Prostate gland (tissue), 2 donors: ENCODE data around the gene NCAM2. TPM values are rescaled to one million over a fixed set of nuclear protein-coding genes. Genes with fewer than 3 reads are reported as not detected.

Experiments
- DNase-seq: peaks from one replicate; pipeline ENCODE4 v3.0.0-alpha.2; 2019; ENCODE audit warnings: low spot score
- H3K27ac ChIP-seq, 2 donors: fragments of 200-600 bp; sonication (generic); 2 replicates each; pipeline ENCODE4 v1.5.1; 2017 to 2019
- H3K27me3 ChIP-seq: fragments of 200-600 bp; sonication (generic); replicated peaks from 2 replicates; pipeline ENCODE4 v1.5.1; 2019; ENCODE audit not compliant: insufficient read depth
- H3K36me3 ChIP-seq, 2 donors: fragments of 200-600 bp; sonication (generic); 1 replicate in 1 of 2; 2 replicates in 1 of 2; pipeline versions ENCODE4 v1.5.1 to v1.8.1; 2017 to 2019
- H3K4me1 ChIP-seq: fragments of 200-600 bp; sonication (generic); replicated peaks from 2 replicates; pipeline ENCODE4 v1.5.1; 2019
- H3K4me3 ChIP-seq, 2 donors: fragments of 200-600 bp; sonication (generic); 2 replicates each; pipeline ENCODE4 v1.5.1; 2017 to 2019
- H3K9me3 ChIP-seq: fragments of 200-600 bp; sonication (generic); 2 replicates; pipeline ENCODE4 v1.5.1; 2017
- CTCF ChIP-seq, 4 experiments: fragments of 200-600 bp in 2 of 4; fragments of 450-650 bp in 2 of 4; sonication (generic) in 2 of 4; IDR thresholded peaks; 1 replicate in 3 of 4; 2 replicates in 1 of 4; pipeline ENCODE4 v1.5.1; 2016 to 2019; ENCODE audit warnings: antibody characterized with exemption in 4 of 4, mild to moderate bottlenecking in 2 of 4, moderate library complexity in 2 of 4
- POLR2A ChIP-seq: fragments of 450-650 bp; IDR thresholded peaks from one replicate; pipeline ENCODE4 v1.6.1; 2016; ENCODE audit warnings: antibody characterized with exemption, mild to moderate bottlenecking
- POLR2AphosphoS5 ChIP-seq: sonication (generic); formaldehyde crosslinking; IDR thresholded peaks from one replicate; pipeline ENCODE4 v1.6.1; 2017; ENCODE audit warnings: antibody characterized with exemption
- WGBS: methylation state at CpG from one replicate; pipeline ENCODE4 v1.1.5; 2018; 5-methylcytosine and 5-hydroxymethylcytosine counted together
- intact Hi-C: fragments of 100-400 bp; cut with DNase I; formaldehyde crosslinking; loops from one replicate; pipeline ENCODE4 v1.14.2; 2022
- total RNA-seq, 2 donors: library from RNA; depleted of rRNA; stranded (reverse); fragments of >200 nt; gene quantifications; one replicate each; pipeline ENCODE4 v1.1.0, GENCODE V29; 2016

Gene NCAM2
- total RNA-seq, 2 donors from 2014 or later = 1.1 to 21.9 TPM

GRCh38 chr21:21177353-21177986, 179.3 kb downstream of the NCAM2 start:
- no peaks in the 10 kb centered on the region for H3K4me1 ChIP-seq
- H3K27ac ChIP-seq = no peak overlapping the region
- no peaks in the 10 kb centered on the region for H3K36me3 ChIP-seq
- H3K9me3 ChIP-seq = no peaks in the 10 kb centered on the region
- H3K4me3 ChIP-seq = no peak overlapping the region
- WGBS = 84% methylated on average over 1 of the region's 1 CpG
- no peaks in the 10 kb centered on the region for H3K27me3 ChIP-seq
- intact Hi-C loops = no loop called here
- no peak for DNase-seq
- TF ChIP-seq POLR2A (no peak), CTCF (IDR thresholded peaks at IDR 0.05) (no peak)

- no peaks in the 10 kb centered on the region for H3K9me3 ChIP-seq
- WGBS = 81% methylated on average over 7 of the region's 7 CpGs
- intact Hi-C loops = no loop called here
- no peak for TF ChIP-seq POLR2AphosphoS5
- TF ChIP-seq POLR2A = no peak
- TF ChIP-seq CTCF (IDR thresholded peaks at IDR 0.05) = no peak
- no peak for DNase-seq
- H3K27ac ChIP-seq = no peak overlapping the region
- H3K4me3 ChIP-seq = no peak overlapping the region
- no peaks in the 10 kb centered on the region for H3K27me3 ChIP-seq
- H3K4me1 ChIP-seq = no peaks in the 10 kb centered on the region
- H3K36me3 ChIP-seq = no peaks in the 10 kb centered on the region
Measured at GRCh38 chr21:21179619-21180298, 181.6 kb downstream of the NCAM2 start.

- WGBS = 34% methylated on average over 3 of the region's 3 CpGs
- no peaks in the 10 kb centered on the region for H3K4me1 ChIP-seq
- H3K36me3 ChIP-seq = no peaks in the 10 kb centered on the region
- TF ChIP-seq CTCF (IDR thresholded peaks at IDR 0.05) (no peak), POLR2AphosphoS5 (no peak), POLR2A (no peak)
- H3K27me3 ChIP-seq = no peaks in the 10 kb centered on the region
- no peak overlapping the region for H3K4me3 ChIP-seq
- no peak overlapping the region for H3K27ac ChIP-seq
- H3K9me3 ChIP-seq = no peaks in the 10 kb centered on the region
- intact Hi-C loops = no loop called here
- DNase-seq = no peak
Measured at GRCh38 chr21:21182401-21183010, 184.3 kb downstream of the NCAM2 start.

- Histone ChIP-seq H3K4me1 (no peaks in the 10 kb centered on the region), H3K27ac (no peak overlapping the region), H3K4me3 (no peak overlapping the region), H3K9me3 (no peaks in the 10 kb centered on the region), H3K36me3 (no peaks in the 10 kb centered on the region), H3K27me3 (no peaks in the 10 kb centered on the region)
- no peak for DNase-seq
- whole genome bisulfite sequencing = 75% methylated on average over 3 of the region's 3 CpGs
- TF ChIP-seq POLR2A = no peak
- no peak for TF ChIP-seq POLR2AphosphoS5
- TF ChIP-seq CTCF (IDR thresholded peaks at IDR 0.05) = no peak
- intact Hi-C loops = no loop called here
Measured at GRCh38 chr21:21183092-21183491, 184.9 kb downstream of the NCAM2 start.
